Natural killer cell (primary cell): ENCODE measurements around the gene TMEM121B. TPM values are rescaled to one million over a fixed set of nuclear protein-coding genes. Genes with fewer than 3 reads are reported as not detected.
A peak's percentile ranks its signal among the peaks of the same experiment; 100 is the strongest.

Experiments
- ATAC-seq, 3 donors: fragments of 150-1000 bp in 2 of 3; fragments of 200-7000 bp in 1 of 3; cut with Tn5 transposase; 1 replicate in 1 of 3; 2 replicates in 2 of 3; pipeline ENCODE4 v1.10.0; 2021; ENCODE audit warnings: mild to moderate bottlenecking in 2 of 3, moderate library complexity in 2 of 3
- DNase-seq, 2 donors: peaks; one replicate each; pipeline versions ENCODE4 v3.0.0 to v3.0.0-alpha.2; 2013 to 2021; ENCODE audit warnings: mixed read lengths in 1 of 2
- H3K27ac ChIP-seq: one replicate; pipeline ENCODE4 v1.5.1; 2013; ENCODE audit warnings: mild to moderate bottlenecking, low read length
- H3K27me3 ChIP-seq: one replicate; pipeline ENCODE4 v1.6.1; 2013; ENCODE audit warnings: low read length; ENCODE audit not compliant: control insufficient read depth, insufficient read depth
- H3K36me3 ChIP-seq: one replicate; pipeline ENCODE4 v1.6.1; 2013; ENCODE audit warnings: low read length; ENCODE audit not compliant: control insufficient read depth, insufficient read depth
- H3K4me1 ChIP-seq: one replicate; pipeline ENCODE4 v1.6.1; 2013; ENCODE audit warnings: low read length; ENCODE audit not compliant: control insufficient read depth, insufficient read depth
- H3K4me3 ChIP-seq: one replicate; pipeline ENCODE4 v1.5.1; 2013; ENCODE audit warnings: low read length
- H3K9me3 ChIP-seq: one replicate; pipeline ENCODE4 v1.6.1; 2013; ENCODE audit warnings: low read length; ENCODE audit not compliant: control insufficient read depth, insufficient read depth
- H3K27ac Mint-ChIP-seq, 2 donors: one replicate each; pipeline ENCODE4 v1.8.0; 2022; ENCODE audit warnings: mild to moderate bottlenecking in 2 of 2, mixed read lengths in 2 of 2, moderate library complexity in 1 of 2
- H3K27me3 Mint-ChIP-seq, 2 donors: one replicate each; pipeline ENCODE4 v1.8.0; 2022; ENCODE audit warnings: low read depth in 2 of 2, mixed read lengths in 2 of 2
- H3K36me3 Mint-ChIP-seq: one replicate; pipeline ENCODE4 v1.8.0; 2022; ENCODE audit warnings: mixed read lengths
- H3K4me1 Mint-ChIP-seq, 2 donors: one replicate each; pipeline ENCODE4 v1.8.0; 2022; ENCODE audit warnings: mixed read lengths in 2 of 2
- H3K4me3 Mint-ChIP-seq: one replicate; pipeline ENCODE4 v1.8.0; 2022; ENCODE audit warnings: mild to moderate bottlenecking, moderate library complexity, mixed read lengths
- H3K9me3 Mint-ChIP-seq, 2 donors: one replicate each; pipeline ENCODE4 v1.8.0; 2022; ENCODE audit warnings: mixed read lengths in 2 of 2
- WGBS: methylation state at CpG from one replicate; pipeline ENCODE4 v1.1.7; 2013; ENCODE audit warnings: missing lambda C conversion rate; ENCODE audit not compliant: insufficient coverage; 5-methylcytosine and 5-hydroxymethylcytosine counted together
- intact Hi-C: fragments of 100-400 bp; cut with micrococcal nuclease; formaldehyde crosslinking; loops from one replicate; pipeline ENCODE4 v1.14.2; 2022
- total RNA-seq, 4 donors: library from RNA; stranded (reverse); fragments of 120-200 nt in 1 of 4; gene quantifications; one replicate each; pipeline versions ENCODE4 v1.2.3 to v1.2.4, GENCODE V29; 2013 to 2022
- TF ChIP-seq, protein P1 (sequence below): fragments of 200-600 bp; IDR thresholded peaks from one replicate; pipeline ENCODE4 v1.8.0; 2022; ENCODE audit warnings: antibody characterized with exemption

TMEM121B gene
- total RNA-seq, 3 donors from 2014 or later (not counting 1 experiment from before 2014, with no cell fraction given): 0.18 to 0.35 TPM; not detected in 1

DNA sequence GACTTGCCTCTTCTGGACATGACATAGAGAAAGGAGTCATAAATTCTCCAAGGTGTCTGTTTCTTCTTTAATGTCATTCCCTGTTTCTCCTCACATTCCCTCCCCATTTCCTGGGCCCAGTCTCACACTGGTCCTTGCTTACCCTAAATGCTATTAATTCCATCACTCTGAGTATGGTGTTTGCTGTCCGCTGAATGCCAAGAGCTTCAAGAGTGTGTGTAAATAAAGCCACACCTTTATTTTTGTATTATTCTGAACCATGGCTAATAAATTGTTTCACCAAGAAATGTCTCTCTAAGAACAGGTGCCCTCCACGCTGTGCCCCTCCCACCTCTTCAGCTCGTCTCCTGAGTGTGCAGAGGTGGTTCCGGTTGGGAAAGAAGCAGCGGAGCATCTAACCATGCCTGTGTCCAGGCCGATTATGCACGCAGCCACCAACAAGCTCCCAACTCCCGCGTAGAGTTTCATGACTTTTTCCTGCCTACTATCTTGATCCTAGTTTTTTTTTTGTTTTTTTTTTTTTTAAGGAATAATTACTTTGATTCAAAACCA is 8.6 kb downstream of the TMEM121B start:
- no peaks in the 10 kb centered on the region for H3K36me3 Mint-ChIP-seq
- H3K27me3 ChIP-seq: no peaks in the 10 kb centered on the region
- peak overlapping the region; percentile 10 for H3K27ac Mint-ChIP-seq
- DNase-seq (no peak), ATAC-seq (no peak)
- WGBS: 93% methylated on average over 9 of the region's 9 CpGs
- H3K4me3 Mint-ChIP-seq: no peak overlapping the region
- H3K9me3 Mint-ChIP-seq: no peaks in the 10 kb centered on the region
- no peaks in the 10 kb centered on the region for H3K9me3 ChIP-seq
- H3K4me3 ChIP-seq: no peak overlapping the region
- H3K36me3 ChIP-seq: peaks cover 25% of the 10 kb centered on the region
- TF ChIP-seq, protein P1, sequence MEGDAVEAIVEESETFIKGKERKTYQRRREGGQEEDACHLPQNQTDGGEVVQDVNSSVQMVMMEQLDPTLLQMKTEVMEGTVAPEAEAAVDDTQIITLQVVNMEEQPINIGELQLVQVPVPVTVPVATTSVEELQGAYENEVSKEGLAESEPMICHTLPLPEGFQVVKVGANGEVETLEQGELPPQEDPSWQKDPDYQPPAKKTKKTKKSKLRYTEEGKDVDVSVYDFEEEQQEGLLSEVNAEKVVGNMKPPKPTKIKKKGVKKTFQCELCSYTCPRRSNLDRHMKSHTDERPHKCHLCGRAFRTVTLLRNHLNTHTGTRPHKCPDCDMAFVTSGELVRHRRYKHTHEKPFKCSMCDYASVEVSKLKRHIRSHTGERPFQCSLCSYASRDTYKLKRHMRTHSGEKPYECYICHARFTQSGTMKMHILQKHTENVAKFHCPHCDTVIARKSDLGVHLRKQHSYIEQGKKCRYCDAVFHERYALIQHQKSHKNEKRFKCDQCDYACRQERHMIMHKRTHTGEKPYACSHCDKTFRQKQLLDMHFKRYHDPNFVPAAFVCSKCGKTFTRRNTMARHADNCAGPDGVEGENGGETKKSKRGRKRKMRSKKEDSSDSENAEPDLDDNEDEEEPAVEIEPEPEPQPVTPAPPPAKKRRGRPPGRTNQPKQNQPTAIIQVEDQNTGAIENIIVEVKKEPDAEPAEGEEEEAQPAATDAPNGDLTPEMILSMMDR: no peak
- no peak overlapping the region for H3K27ac ChIP-seq
- intact Hi-C loops: no loop called here
- peaks cover 31% of the 10 kb centered on the region for H3K4me1 ChIP-seq
- peaks cover 28 to 52% of the 10 kb centered on the region in 2 donors for H3K4me1 Mint-ChIP-seq
- no peaks in the 10 kb centered on the region for H3K27me3 Mint-ChIP-seq

DNA sequence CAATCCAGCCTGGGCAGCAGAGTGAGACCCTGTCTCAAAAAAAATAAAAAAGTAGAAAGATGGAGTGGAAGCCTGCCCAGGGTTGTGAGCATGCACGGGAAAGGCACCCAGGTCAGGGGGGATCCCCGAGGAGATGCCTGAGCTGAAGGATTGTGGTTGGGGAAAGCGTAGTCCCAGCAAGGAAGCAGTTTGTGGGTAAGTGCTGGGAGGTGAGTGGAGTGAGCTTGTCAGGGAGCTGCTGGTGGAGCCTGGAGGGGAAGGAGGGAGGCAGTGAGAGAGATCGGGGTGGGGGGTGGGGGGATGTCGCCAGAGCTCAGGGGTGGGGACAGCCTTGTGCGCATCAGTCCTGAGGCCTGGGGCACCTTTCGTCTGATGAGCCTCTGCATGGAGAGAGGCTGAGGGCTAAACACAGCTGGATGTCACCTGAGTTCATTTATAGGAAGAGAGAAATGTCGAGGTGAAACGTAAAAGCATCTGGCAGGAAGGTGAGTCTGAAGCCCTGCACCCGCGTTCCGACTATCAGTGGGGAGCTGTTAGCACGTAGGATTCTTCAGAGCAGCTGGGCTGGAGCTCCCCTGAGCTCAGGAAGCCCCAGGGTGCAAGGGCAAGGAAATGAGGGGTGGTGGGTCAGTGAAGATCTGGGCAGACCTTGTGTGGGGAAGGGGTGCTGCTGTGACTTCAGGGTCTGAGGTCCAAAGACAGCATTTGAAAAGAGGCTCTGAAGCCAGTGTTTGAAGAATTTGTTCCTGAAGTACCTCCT is 10.2 kb downstream of the TMEM121B start:
- WGBS: 91% methylated on average over 13 of the region's 13 CpGs
- Histone ChIP-seq H3K27me3 (no peaks in the 10 kb centered on the region), H3K27ac (no peak overlapping the region), H3K36me3 (peaks cover 39% of the 10 kb centered on the region), H3K9me3 (no peaks in the 10 kb centered on the region), H3K4me1 (peaks cover 30% of the 10 kb centered on the region), H3K4me3 (no peak overlapping the region)
- Mint-ChIP-seq H3K27me3 (no peaks in the 10 kb centered on the region), H3K36me3 (no peaks in the 10 kb centered on the region), H3K27ac (no peak overlapping the region), H3K4me3 (no peak overlapping the region), H3K4me1 (peaks cover 13 to 45% of the 10 kb centered on the region in 2 donors), H3K9me3 (no peaks in the 10 kb centered on the region)
- DNase-seq (no peak), ATAC-seq (no peak)
- intact Hi-C loops: no loop called here
- TF ChIP-seq, protein P1: no peak

DNA sequence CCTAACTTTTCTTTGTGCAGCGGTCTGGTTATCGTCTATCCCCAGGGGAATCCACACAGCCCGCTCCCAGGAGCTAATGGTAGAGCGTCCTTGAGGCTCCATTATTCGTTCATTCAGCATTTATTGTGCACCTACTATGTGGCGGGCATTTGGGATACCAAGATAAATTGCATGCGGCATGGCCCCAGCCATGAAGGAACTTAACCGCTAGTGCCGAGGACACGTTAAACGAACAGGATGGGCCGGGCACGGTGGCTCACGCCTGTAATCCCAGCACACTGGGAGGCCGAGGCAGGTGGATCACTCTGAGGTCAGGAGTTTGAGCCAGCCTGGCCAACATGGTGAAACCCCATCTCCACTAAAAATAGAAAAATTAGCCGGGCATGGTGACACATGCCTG is 11.2 kb downstream of the TMEM121B start:
- H3K27me3 Mint-ChIP-seq: no peaks in the 10 kb centered on the region
- no peak overlapping the region for H3K27ac Mint-ChIP-seq
- H3K36me3 Mint-ChIP-seq: no peaks in the 10 kb centered on the region
- Histone ChIP-seq H3K4me3 (no peak overlapping the region), H3K4me1 (peaks cover 26% of the 10 kb centered on the region), H3K9me3 (no peaks in the 10 kb centered on the region), H3K27ac (no peak overlapping the region), H3K27me3 (no peaks in the 10 kb centered on the region), H3K36me3 (peaks cover 48% of the 10 kb centered on the region)
- ATAC-seq (no peak), DNase-seq (no peak)
- peaks cover 3 to 39% of the 10 kb centered on the region in 2 donors for H3K4me1 Mint-ChIP-seq
- 90% methylated on average over 16 of the region's 16 CpGs for WGBS
- H3K4me3 Mint-ChIP-seq: no peak overlapping the region
- intact Hi-C loops: no loop called here
- no peaks in the 10 kb centered on the region for H3K9me3 Mint-ChIP-seq
- TF ChIP-seq, protein P1: no peak
